ENCODE results near the gene BOD1L1.

- no peak for TF ChIP-seq CREB1 (IDR thresholded peaks at IDR 0.05; ENCODE audit: low read depth)
- no peak for TF ChIP-seq EGR1 (IDR thresholded peaks at IDR 0.05)
- TF ChIP-seq TAF1 (IDR thresholded peaks at IDR 0.05; ENCODE audit: low read depth): no peak
- no peak for TF ChIP-seq MAX (IDR thresholded peaks at IDR 0.05)
- no peak for TF ChIP-seq ZBTB7A (IDR thresholded peaks at IDR 0.05; ENCODE audit: low read depth)
- no peak for TF ChIP-seq FOXM1 (IDR thresholded peaks at IDR 0.05; ENCODE audit: borderline replicate concordance, low read depth)
Observed at GRCh38 chr4:13588954-13589353, 38.6 kb downstream of the BOD1L1 start.
